ENCODE data around the gene PSAP.

DNA sequence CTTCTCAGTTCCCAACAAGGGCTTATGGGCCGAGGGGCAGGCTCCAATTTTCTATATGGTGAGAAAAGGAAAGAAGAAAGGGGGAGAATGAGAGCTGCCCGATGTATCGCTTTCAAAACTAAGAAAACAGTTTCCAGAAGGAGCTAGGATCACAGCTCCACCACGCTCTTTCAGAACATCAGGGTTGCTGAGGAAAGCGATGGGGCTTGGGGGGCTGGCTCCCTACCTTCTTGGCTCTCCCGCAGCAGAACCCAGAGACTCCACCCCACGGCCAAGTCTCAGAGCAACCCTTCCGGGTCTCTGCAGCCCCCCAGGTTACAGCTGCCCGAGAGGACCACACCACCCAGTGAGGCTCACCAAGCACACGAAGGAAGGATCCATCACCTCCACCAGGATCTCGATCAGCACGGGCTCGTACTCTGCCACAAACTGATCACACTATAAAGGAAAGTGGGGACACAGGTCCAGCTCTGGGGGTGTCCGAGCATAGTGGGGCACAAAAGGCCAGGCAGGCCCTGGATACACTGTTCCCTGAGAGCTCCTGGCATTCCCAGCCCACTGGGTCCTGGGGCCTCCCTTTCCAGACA lies 32.3 kb downstream of the PSAP start:
- TF ChIP-seq EZH2phosphoT487 (IDR thresholded peaks at IDR 0.05; ENCODE audit: low read depth, severe bottlenecking, unreplicated experiment), result no peak
- TF ChIP-seq CTCF (IDR thresholded peaks at IDR 0.05; ENCODE audit: poor library complexity), result no peak

Measured in hepatocyte (in vitro differentiated cells).